Liver (tissue), 9 donors: ENCODE data around the gene TMEM151B. TPM values are rescaled to one million over a fixed set of nuclear protein-coding genes. Genes with fewer than 3 reads are reported as not detected.

Experiments used
- DNase-seq: peaks from one replicate; pipeline ENCODE4 v3.0.0-alpha.2; 2017; ENCODE audit warnings: low spot score
- H3K27ac ChIP-seq, 2 donors: one replicate each; pipeline ENCODE4 v1.7.0; 2013; ENCODE audit warnings: inconsistent platforms in 2 of 2, low read length in 2 of 2, control low read depth in 1 of 2, low read depth in 1 of 2, mild to moderate bottlenecking in 1 of 2
- H3K27me3 ChIP-seq, 4 donors: one replicate each; pipeline versions ENCODE4 v1.6.1 to v1.7.0; 2013; ENCODE audit warnings: low read length in 3 of 4, inconsistent platforms in 1 of 4, mild to moderate bottlenecking in 1 of 4, moderate library complexity in 1 of 4; ENCODE audit not compliant: control insufficient read depth in 4 of 4, insufficient read depth in 4 of 4
- H3K36me3 ChIP-seq, 4 donors: one replicate each; pipeline versions ENCODE4 v1.6.1 to v1.7.0; 2013; ENCODE audit warnings: low read length in 3 of 4, mild to moderate bottlenecking in 3 of 4, low read depth in 1 of 4, moderate library complexity in 1 of 4; ENCODE audit not compliant: control insufficient read depth in 4 of 4, insufficient read depth in 3 of 4
- H3K4me1 ChIP-seq, 4 donors: one replicate each; pipeline versions ENCODE4 v1.6.1 to v1.7.0; 2013; ENCODE audit warnings: low read length in 3 of 4, mild to moderate bottlenecking in 3 of 4, moderate library complexity in 1 of 4; ENCODE audit not compliant: control insufficient read depth in 4 of 4, insufficient read depth in 4 of 4
- H3K4me3 ChIP-seq, 3 donors: one replicate each; pipeline versions ENCODE4 v1.6.1 to v1.7.0; 2013; ENCODE audit warnings: low read length in 3 of 3, control low read depth in 1 of 3, low read depth in 1 of 3, mild to moderate bottlenecking in 1 of 3
- H3K9ac ChIP-seq, 2 donors: one replicate each; pipeline ENCODE4 v1.7.0; 2013; ENCODE audit warnings: low read length in 2 of 2, mild to moderate bottlenecking in 2 of 2, moderate library complexity in 2 of 2, control low read depth in 1 of 2, low read depth in 1 of 2
- H3K9me3 ChIP-seq, 4 donors: one replicate each; pipeline versions ENCODE4 v1.6.1 to v1.7.0; 2013; ENCODE audit warnings: low read length in 3 of 4; ENCODE audit not compliant: control insufficient read depth in 4 of 4
- EGR1 ChIP-seq, 2 donors: IDR thresholded peaks; 2 replicates each; pipeline ENCODE4 v1.6.1; 2016 to 2018; ENCODE audit warnings: antibody characterized with exemption in 2 of 2, low read depth in 2 of 2
- FOXA1 ChIP-seq: IDR thresholded peaks from 2 replicates; pipeline ENCODE4 v1.6.1; 2016; ENCODE audit warnings: antibody characterized with exemption
- FOXA2 ChIP-seq: IDR thresholded peaks from 2 replicates; pipeline ENCODE4 v1.6.1; 2016; ENCODE audit warnings: antibody characterized with exemption
- GABPA ChIP-seq, 2 donors: IDR thresholded peaks in 1 of 2; conservative IDR thresholded peaks in 1 of 2; 2 replicates each; pipeline ENCODE4 v1.6.1; 2016; ENCODE audit warnings: antibody characterized with exemption in 2 of 2, mild to moderate bottlenecking in 1 of 2, moderate library complexity in 1 of 2
- HNF4A ChIP-seq, 2 donors: conservative IDR thresholded peaks; 2 replicates each; pipeline ENCODE4 v1.6.1; 2016; ENCODE audit warnings: antibody characterized with exemption in 2 of 2, mild to moderate bottlenecking in 2 of 2
- HNF4G ChIP-seq: IDR thresholded peaks from 2 replicates; pipeline ENCODE4 v1.6.1; 2016; ENCODE audit warnings: antibody characterized with exemption
- JUND ChIP-seq, 2 donors: IDR thresholded peaks; 2 replicates each; pipeline ENCODE4 v1.6.1; 2016; ENCODE audit warnings: antibody characterized with exemption in 2 of 2
- NR2F2 ChIP-seq: IDR thresholded peaks from 2 replicates; pipeline ENCODE4 v1.6.1; 2016; ENCODE audit warnings: antibody characterized with exemption
- RAD21 ChIP-seq, 2 donors: IDR thresholded peaks; 2 replicates each; pipeline ENCODE4 v1.6.1; 2016; ENCODE audit warnings: antibody characterized with exemption in 2 of 2, mild to moderate bottlenecking in 2 of 2
- RXRA ChIP-seq, 2 donors: IDR thresholded peaks; 2 replicates each; pipeline ENCODE4 v1.6.1; 2017 to 2018; ENCODE audit warnings: antibody characterized with exemption in 2 of 2, mild to moderate bottlenecking in 1 of 2
- SP1 ChIP-seq: IDR thresholded peaks from 2 replicates; pipeline ENCODE4 v1.6.1; 2018; ENCODE audit warnings: antibody characterized with exemption, mild to moderate bottlenecking
- TAF1 ChIP-seq: conservative IDR thresholded peaks from 2 replicates; pipeline ENCODE4 v1.6.1; 2016; ENCODE audit warnings: antibody characterized with exemption, mild to moderate bottlenecking
- YY1 ChIP-seq: IDR thresholded peaks from 2 replicates; pipeline ENCODE4 v1.6.1; 2016; ENCODE audit warnings: antibody characterized with exemption, mild to moderate bottlenecking
- WGBS: extraction: QIAGEN DNeasy Blood & Tissue Kit; methylation state at CpG from one replicate; pipeline ENCODE4 v1.1.7; 2013; 5-methylcytosine and 5-hydroxymethylcytosine counted together
- polyA plus RNA-seq, 2 donors: library from polyadenylated mRNA; stranded (reverse) in 1 of 2; unstranded in 1 of 2; fragments of 200-250 nt in 1 of 2; fragments of >200 nt in 1 of 2; fragmentation: Nextera tagmentation in 1 of 2; extraction: Ambion mirVana in 1 of 2; gene quantifications; one replicate each; pipeline versions ENCODE4 v1.2.1 to v1.2.3, GENCODE V29; 2013 to 2015
- total RNA-seq, 2 donors: library from RNA; depleted of rRNA; stranded (reverse); fragments of >200 nt; gene quantifications; one replicate each; pipeline ENCODE4 v1.2.3, GENCODE V29; 2014
- TF ChIP-seq, protein P1 (sequence below): IDR thresholded peaks from 2 replicates; pipeline ENCODE4 v1.6.1; 2016; ENCODE audit warnings: antibody characterized with exemption
- TF ChIP-seq, protein P2 (sequence below): IDR thresholded peaks from 2 replicates; pipeline ENCODE4 v1.6.1; 2016; ENCODE audit warnings: antibody characterized with exemption
- TF ChIP-seq, protein P3 (sequence below): fragments of 150-350 bp; IDR thresholded peaks from 2 replicates; pipeline ENCODE4 v1.5.1; 2017; ENCODE audit warnings: improper control_type of control experiment, low read depth, low read length; ENCODE audit not compliant: missing input control
- TF ChIP-seq, protein P4 (sequence below): IDR thresholded peaks from 2 replicates; pipeline ENCODE4 v1.6.1; 2016; ENCODE audit warnings: antibody characterized with exemption
- TF ChIP-seq, protein P5 (sequence below): IDR thresholded peaks from 2 replicates; pipeline ENCODE4 v1.6.1; 2016; ENCODE audit warnings: antibody characterized with exemption, mild to moderate bottlenecking
- donor health status: healthy.
- donor health status: healthy.
- donor health status: healthy.
- donor health status: healthy.
- donor health status: healthy.

TMEM151B gene
- total and polyA plus RNA-seq, 4 donors, result not detected

DNA sequence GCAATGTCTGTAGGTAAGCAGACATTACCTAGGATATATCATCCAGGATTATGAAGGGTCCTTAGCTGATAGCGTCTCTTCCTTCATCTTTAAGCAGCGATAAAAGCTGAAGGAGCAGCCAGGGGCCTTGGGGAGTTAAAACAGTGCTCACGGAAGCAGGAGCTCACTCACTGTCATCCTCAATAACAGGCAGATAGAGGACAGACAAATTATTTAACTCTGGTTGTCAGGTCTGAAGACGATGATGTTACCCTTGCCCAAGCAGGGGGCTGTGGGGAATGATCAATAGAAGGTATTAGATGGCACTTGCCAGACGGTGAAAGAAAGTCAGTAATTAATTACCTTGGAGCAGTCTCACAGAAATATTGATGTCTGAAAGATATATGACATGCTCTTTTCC is 59.6 kb downstream of the TMEM151B start:
- Histone ChIP-seq H3K36me3 (no peaks in the 10 kb centered on the region), H3K4me1 (no peaks in the 10 kb centered on the region), H3K27ac (no peak overlapping the region), H3K9ac (no peak overlapping the region), H3K9me3 (no peaks in the 10 kb centered on the region), H3K4me3 (no peak overlapping the region), H3K27me3 (no peaks in the 10 kb centered on the region)
- 70% methylated on average over 5 of the region's 5 CpGs for WGBS
- TF ChIP-seq FOXA2, result no peak
- no peak for TF ChIP-seq HNF4A (conservative IDR thresholded peaks at IDR 0.05)
- TF ChIP-seq, protein P1, sequence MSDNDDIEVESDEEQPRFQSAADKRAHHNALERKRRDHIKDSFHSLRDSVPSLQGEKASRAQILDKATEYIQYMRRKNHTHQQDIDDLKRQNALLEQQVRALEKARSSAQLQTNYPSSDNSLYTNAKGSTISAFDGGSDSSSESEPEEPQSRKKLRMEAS, result no peak
- TF ChIP-seq, protein P2, sequence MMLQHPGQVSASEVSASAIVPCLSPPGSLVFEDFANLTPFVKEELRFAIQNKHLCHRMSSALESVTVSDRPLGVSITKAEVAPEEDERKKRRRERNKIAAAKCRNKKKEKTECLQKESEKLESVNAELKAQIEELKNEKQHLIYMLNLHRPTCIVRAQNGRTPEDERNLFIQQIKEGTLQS, result no peak
- no peak for TF ChIP-seq JUND (IDR thresholded peaks at IDR 0.05)
- TF ChIP-seq TAF1, result no peak
- TF ChIP-seq, protein P3, sequence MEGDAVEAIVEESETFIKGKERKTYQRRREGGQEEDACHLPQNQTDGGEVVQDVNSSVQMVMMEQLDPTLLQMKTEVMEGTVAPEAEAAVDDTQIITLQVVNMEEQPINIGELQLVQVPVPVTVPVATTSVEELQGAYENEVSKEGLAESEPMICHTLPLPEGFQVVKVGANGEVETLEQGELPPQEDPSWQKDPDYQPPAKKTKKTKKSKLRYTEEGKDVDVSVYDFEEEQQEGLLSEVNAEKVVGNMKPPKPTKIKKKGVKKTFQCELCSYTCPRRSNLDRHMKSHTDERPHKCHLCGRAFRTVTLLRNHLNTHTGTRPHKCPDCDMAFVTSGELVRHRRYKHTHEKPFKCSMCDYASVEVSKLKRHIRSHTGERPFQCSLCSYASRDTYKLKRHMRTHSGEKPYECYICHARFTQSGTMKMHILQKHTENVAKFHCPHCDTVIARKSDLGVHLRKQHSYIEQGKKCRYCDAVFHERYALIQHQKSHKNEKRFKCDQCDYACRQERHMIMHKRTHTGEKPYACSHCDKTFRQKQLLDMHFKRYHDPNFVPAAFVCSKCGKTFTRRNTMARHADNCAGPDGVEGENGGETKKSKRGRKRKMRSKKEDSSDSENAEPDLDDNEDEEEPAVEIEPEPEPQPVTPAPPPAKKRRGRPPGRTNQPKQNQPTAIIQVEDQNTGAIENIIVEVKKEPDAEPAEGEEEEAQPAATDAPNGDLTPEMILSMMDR, result no peak
- no peak for TF ChIP-seq RAD21 (IDR thresholded peaks at IDR 0.05)
- TF ChIP-seq NR2F2, result no peak
- TF ChIP-seq EGR1 (IDR thresholded peaks at IDR 0.05; ENCODE audit: low read depth in 2 of 2), result no peak
- TF ChIP-seq HNF4G, result no peak
- no peak for TF ChIP-seq YY1
- TF ChIP-seq, protein P4, sequence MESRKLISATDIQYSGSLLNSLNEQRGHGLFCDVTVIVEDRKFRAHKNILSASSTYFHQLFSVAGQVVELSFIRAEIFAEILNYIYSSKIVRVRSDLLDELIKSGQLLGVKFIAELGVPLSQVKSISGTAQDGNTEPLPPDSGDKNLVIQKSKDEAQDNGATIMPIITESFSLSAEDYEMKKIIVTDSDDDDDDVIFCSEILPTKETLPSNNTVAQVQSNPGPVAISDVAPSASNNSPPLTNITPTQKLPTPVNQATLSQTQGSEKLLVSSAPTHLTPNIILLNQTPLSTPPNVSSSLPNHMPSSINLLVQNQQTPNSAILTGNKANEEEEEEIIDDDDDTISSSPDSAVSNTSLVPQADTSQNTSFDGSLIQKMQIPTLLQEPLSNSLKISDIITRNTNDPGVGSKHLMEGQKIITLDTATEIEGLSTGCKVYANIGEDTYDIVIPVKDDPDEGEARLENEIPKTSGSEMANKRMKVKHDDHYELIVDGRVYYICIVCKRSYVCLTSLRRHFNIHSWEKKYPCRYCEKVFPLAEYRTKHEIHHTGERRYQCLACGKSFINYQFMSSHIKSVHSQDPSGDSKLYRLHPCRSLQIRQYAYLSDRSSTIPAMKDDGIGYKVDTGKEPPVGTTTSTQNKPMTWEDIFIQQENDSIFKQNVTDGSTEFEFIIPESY, result no peak
- no peak for TF ChIP-seq RXRA (IDR thresholded peaks at IDR 0.05)
- TF ChIP-seq, protein P5, sequence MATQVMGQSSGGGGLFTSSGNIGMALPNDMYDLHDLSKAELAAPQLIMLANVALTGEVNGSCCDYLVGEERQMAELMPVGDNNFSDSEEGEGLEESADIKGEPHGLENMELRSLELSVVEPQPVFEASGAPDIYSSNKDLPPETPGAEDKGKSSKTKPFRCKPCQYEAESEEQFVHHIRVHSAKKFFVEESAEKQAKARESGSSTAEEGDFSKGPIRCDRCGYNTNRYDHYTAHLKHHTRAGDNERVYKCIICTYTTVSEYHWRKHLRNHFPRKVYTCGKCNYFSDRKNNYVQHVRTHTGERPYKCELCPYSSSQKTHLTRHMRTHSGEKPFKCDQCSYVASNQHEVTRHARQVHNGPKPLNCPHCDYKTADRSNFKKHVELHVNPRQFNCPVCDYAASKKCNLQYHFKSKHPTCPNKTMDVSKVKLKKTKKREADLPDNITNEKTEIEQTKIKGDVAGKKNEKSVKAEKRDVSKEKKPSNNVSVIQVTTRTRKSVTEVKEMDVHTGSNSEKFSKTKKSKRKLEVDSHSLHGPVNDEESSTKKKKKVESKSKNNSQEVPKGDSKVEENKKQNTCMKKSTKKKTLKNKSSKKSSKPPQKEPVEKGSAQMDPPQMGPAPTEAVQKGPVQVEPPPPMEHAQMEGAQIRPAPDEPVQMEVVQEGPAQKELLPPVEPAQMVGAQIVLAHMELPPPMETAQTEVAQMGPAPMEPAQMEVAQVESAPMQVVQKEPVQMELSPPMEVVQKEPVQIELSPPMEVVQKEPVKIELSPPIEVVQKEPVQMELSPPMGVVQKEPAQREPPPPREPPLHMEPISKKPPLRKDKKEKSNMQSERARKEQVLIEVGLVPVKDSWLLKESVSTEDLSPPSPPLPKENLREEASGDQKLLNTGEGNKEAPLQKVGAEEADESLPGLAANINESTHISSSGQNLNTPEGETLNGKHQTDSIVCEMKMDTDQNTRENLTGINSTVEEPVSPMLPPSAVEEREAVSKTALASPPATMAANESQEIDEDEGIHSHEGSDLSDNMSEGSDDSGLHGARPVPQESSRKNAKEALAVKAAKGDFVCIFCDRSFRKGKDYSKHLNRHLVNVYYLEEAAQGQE, result no peak
- TF ChIP-seq GABPA (IDR thresholded peaks at IDR 0.05 in 1 of 2, conservative IDR thresholded peaks at IDR 0.05 in 1 of 2), result no peak
- TF ChIP-seq SP1, result no peak
- no peak for TF ChIP-seq FOXA1
- no peak for DNase-seq

DNA sequence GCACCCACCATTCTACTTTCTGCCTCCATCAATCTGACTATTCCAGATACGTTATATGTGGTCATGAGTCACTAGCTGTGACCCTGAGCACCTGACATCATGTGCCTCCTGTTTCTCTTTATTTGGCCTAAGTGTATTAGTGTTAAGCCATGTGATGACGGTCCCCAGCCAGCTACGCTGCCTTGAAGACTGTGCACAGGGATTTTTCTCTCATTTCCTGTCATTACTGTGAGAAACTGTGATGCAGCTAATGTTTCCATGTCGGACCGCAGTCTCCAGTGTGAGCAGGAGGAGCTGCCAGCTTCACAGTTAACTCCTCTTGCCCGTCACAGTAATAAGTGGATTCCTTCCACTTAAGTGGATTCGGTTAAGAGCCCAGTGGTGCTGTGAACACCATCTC is 62.3 kb downstream of the TMEM151B start:
- 74% methylated on average over 7 of the region's 7 CpGs for WGBS
- no peak for DNase-seq
- H3K9ac ChIP-seq, result no peak overlapping the region
- H3K36me3 ChIP-seq, result no peaks in the 10 kb centered on the region
- H3K27me3 ChIP-seq, result no peaks in the 10 kb centered on the region
- H3K4me3 ChIP-seq, result no peak overlapping the region
- no peak overlapping the region for H3K27ac ChIP-seq
- H3K4me1 ChIP-seq, result no peaks in the 10 kb centered on the region
- no peaks in the 10 kb centered on the region for H3K9me3 ChIP-seq
- TF ChIP-seq FOXA1, result no peak
- TF ChIP-seq JUND (IDR thresholded peaks at IDR 0.05), result no peak
- TF ChIP-seq TAF1, result no peak
- TF ChIP-seq, protein P1, result no peak
- TF ChIP-seq, protein P5, result no peak
- no peak for TF ChIP-seq NR2F2
- TF ChIP-seq HNF4G, result no peak
- TF ChIP-seq, protein P3, result no peak
- TF ChIP-seq RXRA (IDR thresholded peaks at IDR 0.05), result no peak
- no peak for TF ChIP-seq EGR1 (IDR thresholded peaks at IDR 0.05; ENCODE audit: low read depth in 2 of 2)
